Effector CD4-positive, alpha-beta T cell (primary cell): ENCODE data around the gene OSBPL2.

ENCODE experiments used
- DNase-seq: peaks from one replicate; pipeline ENCODE4 v3.0.0-alpha.2; 2020

OSBPL2 gene

DNA sequence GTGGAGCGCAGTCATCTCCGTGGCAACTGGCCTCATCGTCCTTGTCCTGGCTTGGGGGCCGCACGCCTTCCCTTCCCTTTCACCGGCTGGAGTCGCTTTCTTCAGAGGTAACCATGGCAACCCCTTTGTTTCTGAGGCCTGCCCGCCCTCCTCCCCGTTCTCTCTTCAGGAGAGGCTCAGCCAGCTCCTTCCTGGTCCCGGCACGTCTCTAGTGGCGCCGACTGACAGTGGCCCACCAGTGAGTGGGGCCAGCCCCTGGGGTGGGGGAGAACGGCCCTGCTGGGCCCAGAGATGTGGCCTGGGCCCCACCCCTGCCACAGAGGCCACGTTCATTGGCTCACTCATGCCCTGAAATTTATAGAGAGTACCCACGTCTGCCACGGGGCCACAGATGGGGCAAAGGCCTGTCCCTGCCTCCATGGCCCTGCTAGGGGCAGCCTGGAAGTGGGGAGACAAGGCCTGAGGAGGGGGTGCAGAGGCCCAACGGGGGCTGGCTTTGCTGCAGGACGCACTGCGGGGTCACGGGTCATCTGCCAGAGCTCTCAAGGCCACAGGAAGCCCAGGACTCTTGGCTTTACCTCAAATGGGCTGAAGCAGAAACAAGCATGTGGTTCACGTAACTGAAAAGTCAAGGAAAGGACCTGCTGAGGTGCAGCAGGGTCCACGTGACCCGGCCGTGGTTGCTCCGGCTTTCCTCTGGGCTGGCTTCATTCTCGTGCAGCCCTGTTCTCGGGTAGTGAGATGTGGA, 1.4 kb upstream of the OSBPL2 start:
- DNase-seq, result no peak

DNA sequence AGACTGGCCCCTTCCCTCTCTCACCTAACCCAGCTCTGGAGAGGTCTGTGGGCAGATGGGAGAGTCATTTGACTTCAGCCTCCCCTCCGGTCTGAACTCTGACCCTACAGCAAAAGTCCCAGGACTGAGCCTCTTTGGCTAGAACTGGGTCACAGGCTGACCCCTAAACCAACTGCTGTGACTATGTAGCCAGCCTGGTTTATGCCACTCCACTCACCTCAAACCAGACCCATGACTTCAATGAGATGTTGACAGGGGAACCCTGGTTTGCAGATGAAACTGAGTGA, 864 bp upstream of the OSBPL2 start:
- DNase-seq, result no peak

DNA sequence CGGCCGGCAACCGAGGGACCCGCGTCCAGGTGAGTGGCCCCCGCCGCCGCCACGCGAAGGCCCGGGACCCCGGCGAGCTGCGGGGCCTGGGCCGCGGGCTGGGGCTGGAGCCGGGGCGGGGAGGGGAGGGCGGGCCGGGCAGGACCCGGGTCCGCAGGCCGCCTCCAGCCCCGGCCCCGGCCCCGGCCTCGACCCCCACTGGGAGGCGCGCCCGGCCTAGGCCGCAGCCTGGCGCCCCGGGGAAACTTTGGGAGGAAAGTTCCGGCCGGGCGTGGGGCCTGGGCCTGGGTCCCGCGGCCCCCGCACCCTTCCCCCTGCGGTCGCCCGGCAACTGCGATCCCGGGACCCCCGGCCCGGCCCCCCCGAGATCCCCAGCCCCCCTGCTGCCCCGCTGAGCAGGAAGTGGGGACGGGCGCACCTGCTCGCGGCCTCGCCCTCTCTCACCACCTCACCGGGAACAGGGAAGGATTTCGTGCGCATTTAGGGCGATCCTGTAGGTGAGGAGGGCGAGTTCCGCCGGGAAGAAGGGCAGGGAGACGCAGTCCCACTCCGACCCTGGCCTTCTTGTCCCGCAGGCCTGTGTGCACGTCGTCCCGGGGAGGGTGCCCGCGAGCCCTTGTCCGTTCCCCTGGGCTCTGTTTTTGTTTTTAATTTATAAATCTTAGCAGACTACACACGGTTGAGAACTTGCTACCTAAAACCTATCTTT, 402 bp downstream of the OSBPL2 start:
- no peak for DNase-seq

DNA sequence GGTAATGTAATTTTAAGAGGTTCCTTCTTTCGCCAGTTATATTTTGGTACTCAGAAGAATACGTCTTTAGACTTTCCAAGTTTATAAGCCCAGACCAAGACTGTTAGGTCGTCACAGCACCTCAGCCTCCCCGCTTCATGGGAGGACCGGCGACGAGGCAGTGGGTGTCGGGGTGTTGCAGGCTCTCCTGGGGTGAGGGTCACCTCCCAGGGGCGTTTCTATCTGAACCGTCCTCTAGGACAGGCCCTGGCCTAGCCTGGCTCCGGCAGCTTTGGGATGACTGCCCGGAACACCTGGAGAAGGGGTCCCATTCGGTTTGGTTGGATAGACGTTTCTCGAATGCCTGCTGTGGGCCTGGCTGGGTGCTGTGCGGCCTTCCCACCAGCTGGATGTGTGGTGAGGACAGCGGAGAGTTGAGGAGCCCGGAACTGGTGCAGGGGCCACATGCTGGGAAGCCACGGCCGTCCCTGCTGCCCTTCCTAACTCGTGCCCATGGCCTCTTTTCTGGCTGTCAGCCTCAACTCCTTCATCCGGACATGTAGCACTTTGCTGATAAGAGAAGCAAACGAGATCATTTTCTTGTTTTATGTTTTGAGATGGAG, 1.1 kb downstream of the OSBPL2 start:
- no peak for DNase-seq

DNA sequence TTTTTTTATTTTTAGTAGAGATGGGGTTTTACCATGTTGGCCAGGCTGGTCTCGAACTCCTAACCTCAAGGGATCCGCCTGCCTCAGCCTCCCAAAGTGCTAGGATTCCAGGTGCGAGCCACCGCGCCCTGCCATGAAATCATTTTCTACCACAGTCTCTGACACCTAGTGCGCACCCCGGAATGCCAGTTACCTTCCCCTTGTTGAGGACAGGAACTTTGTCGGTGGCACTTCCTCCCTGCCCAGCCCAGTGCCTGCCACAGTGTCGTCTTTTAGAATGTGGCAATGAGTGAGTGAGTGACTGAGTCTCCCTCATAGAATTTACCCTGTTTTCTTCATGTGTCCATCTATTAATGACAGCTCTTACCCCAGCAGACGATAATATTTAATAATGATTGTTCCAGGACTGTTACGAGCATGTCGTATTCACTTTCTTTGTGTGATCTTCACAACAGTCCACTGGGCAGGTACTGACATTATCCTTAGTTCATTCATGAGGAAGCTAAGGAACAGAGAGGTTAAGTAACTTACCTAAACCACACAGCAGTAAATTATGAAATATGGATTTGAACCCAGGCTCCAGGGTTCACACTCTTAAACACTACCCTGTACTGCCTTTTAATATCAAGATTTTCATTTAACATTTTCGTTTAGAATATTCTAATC, 1.8 kb downstream of the OSBPL2 start:
- DNase-seq, result no peak

DNA sequence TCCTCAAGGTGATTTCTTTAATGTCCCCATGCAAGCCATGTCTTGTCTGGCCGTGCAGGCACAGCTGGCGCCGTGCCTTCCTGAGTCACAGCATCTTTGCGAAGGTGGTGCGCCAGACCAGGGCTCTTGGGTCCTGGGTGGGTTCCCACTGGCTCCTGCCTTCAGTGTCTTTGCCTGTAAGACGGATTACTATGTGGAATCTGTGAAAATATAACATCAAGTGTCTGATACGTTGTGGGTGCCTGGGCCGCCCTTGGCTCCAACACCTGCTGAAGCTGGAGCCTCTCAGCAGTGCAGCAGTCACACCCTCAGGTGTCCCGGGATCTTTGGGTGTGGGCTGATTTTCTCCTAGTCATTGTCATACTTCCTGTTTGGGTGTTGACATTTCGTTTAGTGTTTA, 3.2 kb downstream of the OSBPL2 start:
- no peak for DNase-seq

DNA sequence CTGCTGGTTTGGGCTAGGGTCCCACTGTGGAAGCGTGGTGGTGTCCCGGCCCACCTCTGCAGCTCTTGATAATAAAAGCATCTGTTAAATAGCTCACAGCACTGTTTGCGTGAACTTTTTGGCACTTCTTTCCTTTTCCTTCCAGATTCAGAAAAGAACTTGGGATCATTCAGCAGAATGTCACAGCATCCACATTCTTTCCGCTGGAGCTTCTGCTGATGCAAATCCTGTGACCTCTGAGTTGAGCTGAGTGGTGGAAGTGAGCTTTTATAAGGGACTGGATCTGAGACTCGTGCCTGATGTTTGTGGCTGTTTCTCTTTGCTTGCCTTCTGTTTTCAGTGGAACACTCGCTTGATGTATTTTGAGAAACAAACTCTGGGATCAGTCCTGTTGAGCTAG, 3.9 kb downstream of the OSBPL2 start:
- DNase-seq, result no peak

DNA sequence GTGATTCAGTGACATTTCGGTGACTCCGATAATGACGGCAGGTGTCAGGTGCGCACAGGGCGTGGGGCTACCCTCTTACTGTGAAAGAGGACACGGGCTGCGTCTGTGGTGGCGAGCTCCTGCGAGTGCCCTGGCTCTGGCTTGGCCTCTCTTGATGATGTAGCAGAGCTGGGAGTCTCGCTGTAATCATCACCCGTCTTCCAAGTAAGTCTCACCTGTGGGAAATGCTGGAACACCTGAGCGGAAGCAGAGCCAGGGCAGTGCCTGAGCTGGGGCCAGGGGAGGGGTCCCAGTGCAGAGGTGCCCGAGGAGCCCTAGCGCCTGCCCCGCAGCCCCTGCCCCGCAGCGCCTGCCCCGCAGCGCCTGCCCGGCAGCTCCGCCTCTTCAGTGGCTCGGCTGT, 4.8 kb downstream of the OSBPL2 start:
- DNase-seq, result no peak

DNA sequence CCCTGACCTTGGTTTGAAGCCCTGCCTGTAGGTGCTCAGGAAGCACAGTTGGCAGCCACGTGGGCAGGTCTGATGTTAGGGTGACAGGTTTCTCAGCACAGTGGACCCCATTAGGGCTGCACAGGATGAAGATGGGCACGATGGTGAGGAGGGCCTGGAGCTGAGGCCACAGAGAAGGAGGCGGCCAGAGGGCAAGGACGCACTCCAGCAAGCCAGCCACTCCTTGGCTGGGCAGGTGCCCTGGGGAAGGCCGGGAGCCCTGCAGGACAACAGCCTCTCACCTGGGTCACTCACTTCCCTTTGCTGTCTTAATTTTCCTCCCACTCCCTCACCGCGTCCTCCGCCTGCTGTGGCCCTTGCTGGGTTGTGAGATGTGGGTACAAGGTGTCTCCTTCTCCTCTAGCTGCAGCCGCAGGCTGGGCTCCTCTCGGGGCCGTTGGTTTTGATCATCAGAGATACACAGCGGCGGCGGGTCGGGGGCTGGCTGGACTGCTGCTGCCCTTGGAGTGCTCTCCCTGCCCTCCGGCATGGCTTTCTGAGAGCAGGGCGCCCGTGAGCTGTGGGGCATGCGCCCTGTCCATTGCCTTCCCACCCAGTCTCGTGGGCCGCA, 5.7 kb downstream of the OSBPL2 start:
- no peak for DNase-seq

DNA sequence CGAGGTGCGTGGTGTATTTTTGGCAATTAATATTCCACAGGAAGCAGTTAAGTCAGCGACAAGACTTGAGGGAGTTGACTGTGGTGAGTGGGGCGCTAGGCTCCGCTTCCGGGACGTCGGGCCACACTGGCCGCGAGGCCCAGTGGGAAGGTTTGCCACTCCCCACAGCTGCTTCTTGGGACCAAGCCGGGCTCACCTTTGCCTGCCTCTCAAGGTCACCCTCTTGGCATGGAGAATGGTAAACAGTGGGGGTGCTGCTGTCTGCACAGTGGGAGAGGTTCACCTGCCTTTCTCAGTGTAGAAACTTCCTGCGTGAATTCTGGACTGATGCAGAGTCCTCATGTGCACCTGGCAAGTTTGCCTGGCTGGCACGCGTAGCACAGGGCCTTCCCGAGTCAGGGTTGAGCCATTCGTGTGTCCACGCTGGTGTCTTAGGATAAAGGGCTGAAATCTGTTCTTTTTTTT, 6.4 kb downstream of the OSBPL2 start:
- DNase-seq, result no peak

DNA sequence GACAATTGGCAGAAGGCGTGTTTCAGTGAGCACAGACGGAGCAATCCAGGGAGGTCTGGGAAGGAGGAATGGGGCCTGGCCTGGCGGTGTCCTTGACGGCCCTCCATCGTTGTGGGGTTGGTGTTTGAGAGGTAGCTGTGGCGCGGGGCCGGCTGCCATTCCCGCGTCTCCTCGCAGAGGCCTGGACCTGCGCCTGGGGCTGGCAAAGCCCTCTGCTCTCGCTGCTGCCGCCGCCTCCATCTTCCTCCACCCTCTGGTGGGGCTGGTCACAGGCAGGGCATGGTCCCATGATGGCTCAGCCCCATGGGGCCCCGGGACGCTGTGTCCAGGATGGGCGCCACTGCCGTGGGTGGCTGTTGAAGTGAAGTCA, 7.6 kb downstream of the OSBPL2 start:
- DNase-seq, result no peak

DNA sequence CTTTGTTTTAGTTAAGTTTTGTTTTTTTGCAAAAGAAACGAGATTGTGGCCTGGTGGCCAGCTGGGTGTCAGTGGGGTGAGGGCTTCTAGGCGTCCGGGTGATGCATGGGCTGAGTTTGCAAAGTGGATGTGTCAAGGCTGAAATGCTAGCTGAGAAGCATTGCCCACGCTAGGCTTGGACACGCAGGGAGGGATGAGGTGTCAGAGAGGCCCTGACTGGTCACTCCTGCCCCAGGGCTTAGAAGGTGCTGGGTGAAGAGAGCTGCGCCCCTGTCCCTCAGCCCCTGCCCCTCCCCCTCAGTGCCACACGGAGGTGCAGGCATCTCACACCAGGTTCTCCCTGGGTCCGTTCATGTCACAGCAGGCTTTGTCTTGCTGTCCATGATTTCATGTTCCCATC, 8.1 kb downstream of the OSBPL2 start:
- DNase-seq, result no peak

DNA sequence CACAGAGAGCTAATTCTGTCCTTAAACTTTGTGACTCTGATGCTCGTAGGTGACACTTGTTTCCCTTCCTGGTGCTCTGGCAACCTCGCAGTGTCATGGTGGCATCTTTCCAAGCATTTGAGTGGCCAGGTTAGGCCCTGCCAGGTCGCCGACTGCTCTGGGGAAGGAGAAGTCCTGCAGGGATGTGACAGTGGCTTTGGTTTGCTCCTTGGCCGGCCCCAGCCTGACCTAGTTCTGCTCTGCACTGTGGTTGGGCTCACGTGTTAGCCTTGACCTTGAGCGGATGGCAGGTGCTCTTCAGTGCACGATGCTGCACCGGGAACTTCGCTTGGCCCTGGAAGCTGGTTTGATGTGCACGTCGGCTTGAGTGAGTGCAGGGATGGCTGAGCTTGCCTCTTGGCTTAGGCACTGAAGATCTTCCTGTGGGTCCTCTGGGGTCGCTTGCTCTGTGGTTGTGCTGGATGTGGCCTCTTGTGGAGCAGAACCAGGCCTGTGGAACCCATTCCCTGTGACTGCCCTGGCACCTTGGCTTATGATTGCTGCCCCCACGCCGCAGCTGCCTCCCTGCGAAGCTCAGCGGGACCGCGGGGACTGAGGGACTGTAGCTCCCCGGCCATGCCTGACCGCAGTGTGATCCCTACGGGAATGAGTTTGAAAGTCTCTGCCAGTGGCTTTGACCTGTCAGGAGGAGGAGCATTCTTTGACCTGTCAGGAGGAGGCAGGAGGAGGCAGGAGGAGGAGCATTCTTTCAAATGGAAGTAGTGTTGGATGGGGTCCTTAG, 8.7 kb downstream of the OSBPL2 start:
- DNase-seq, result no peak

DNA sequence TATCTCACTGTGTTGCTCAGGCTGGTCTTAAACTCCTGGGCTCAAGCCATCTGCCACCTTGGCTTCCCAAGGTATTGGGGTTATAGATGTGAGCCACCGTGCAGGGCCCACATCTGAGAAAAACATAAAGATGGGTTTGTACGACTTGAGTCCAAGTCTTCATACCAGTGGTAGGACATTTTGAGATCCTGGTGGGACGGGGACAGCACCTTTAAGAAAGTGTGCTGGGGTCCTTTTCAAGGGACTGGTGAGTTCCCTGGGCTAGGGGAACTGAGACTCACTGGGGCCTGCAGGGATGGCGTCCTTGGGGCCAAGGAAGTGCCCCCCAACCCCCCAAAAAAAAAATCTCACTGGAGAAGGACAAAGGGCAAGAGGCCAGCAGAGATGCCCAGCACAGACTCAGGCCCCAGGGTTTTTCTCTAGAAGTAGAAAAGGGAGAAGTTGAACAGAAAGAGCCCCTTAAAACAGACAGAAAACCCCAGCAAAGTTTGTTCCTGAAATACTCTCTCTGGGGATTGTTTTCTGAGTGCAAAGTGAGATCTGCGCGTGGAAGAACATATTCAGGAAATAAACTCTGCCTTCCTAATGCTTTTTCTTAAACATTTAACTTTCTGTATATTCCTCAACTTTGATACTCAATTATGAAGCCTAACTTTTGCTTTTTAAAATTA, 10.7 kb downstream of the OSBPL2 start:
- no peak for DNase-seq

DNA sequence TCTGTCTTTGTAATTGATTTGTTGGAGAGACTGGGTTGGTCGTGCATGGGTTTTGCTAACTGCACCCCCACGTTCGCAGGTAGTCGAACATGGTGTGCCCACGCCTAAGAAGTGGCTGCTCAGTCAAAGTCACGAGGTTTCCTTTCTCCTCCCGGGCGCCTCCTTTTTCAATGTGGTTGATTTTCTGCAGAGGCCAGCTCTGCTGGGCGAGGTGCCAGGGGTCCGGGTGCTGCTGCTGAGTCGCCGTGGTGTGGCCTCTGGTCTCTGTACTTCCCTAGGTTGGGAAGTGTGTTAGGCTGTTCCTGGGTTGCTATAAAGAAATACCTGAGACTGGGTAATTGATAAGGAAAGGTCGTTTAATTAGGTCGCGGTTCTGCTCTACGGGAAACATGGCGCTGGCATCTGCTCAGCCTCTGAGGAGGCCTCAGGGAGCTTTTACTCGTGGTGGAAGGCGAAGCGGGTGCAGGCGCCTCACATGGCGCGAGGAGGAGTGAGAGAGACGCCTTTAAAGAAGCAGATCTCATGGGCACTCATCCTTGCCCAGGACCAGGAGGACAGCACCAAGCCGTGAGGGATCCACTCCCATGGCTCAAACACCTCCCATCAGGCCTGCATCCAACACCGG, 14.1 kb downstream of the OSBPL2 start:
- no peak for DNase-seq

DNA sequence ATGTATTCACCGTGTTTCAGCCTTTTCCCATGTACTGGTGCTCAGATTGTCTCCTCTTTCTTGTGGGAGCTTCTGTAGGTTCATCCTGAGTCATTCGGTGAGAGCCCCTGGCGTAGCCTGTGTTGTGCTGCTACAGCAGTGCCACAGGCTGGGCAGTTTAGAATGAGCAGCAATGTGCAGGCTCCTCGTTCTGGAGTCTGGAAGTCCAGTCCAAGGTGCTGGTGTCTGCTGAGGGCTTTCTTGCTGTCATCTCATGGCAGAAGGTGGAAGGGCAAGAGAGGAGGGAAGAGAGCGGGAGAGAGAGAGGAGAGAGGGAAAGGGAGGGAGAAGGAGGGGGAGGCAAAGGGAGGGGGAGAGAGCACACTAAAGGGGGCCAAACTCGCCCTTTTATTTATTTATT, 15.1 kb downstream of the OSBPL2 start:
- DNase-seq, result no peak

DNA sequence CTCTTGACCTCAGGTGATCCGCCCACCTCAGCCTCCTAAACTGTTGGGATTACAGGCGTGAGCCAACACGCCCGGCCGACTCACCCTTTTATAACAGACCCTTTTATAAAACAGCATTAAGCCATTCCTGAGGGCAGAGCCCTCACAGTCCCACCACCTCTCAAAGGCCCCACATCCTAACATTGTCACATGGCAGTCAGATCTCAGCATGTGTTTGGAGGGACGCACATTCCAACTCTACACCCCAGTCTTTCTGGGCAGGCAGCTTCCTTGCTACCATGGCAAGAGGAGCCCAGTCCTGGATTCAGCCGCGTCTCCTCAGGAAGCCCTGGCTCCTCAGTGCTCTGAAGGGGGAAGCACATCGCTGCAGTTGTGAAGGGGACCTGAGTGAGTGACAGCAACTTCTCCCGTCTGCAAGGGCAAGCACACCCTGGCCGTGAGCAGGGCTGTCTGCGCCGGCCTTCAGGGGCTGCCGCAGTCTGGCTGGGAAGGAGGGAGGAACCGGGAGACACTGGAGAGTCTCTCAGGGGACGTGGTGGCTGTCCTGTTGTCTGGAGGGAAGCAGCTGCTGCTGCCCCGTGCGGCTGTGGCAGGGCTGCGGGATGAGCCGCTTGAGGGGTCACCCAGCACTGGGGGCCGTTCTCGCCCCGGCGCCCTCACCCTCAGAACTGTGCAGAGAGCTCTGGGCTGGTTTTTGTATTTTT, 15.9 kb downstream of the OSBPL2 start:
- DNase-seq, result no peak

DNA sequence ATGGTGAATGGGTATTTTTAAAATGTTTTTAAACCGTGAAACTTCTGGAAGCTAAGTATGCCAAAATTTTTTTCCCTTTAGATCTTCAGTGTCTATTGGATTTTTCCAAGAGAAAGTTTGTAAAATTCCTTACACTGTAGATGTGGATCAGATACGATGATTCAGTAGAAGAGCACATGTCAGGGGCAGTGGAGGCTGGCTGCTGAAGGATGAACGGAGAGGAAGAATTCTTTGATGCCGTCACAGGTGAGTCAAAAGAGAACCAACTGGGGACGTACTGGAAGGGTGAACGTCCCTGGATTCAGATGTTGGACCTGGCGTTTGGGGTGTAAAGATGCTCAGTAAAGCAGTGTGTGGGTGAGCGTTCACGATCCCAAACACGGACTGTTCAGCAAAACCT, 17.7 kb downstream of the OSBPL2 start:
- DNase-seq, result no peak

DNA sequence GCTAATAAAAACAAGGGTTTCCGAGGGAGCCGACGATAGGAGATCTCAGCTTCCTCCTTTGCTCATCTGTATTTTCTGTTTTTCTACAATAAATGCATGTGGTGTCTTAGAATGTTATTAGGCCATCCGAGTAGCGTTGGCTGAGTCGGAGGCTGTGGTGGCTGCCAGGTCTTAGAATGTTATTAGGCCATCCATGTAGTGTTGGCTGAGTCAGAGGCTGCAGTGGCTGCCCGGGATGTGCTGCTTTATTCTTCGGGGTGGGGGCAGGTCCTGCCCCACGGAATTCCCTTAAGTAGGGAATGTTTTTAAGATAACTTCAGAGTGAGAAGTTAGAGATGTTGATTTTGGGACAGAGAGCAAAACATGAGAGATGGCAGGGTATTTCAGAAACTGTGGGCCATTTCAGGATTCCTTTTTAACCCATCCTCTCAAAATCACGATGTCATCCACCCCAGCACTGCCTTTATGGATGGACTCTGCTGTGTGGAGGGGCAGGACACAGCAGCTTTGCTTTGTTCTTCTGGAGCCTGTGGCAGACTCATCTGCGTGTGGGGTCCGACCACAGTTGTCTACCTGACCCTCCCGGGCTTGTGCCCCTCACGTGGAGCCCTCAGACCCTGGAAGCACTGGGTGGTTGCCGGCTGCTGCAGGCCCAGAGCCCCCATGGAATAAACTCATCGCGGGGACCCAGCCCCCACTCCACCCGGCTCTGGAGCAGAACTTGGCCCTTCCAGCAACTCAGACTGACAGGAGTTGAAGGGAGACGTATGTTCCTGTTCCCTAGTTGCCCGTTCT, 20.4 kb downstream of the OSBPL2 start:
- DNase-seq, result no peak

DNA sequence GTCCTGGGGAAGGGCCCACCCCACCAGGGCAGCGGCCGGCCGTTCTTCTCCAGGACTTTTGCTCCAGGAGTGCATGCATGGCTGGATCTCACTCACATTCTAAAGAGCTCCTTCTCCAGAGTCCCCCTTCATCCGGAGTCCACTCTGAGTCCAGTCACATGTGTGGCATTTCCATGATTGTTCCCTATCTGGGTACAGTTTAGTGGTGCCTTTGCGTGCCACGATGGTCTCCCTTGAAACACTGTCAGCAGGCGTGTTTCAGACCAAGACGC, 20.9 kb downstream of the OSBPL2 start:
- no peak for DNase-seq
